NCI-H1092 (cell line): Measurements from ENCODE around the gene EZH2.

Source experiments
- DNase-seq: peaks from one replicate; lab custom pipeline; 2025; lab: John Stamatoyannopoulos, UW

The EZH2 gene

GRCh38 chr7:148804343-148805235 is 79.5 kb downstream of the EZH2 start:
- no peak for DNase-seq

DNA sequence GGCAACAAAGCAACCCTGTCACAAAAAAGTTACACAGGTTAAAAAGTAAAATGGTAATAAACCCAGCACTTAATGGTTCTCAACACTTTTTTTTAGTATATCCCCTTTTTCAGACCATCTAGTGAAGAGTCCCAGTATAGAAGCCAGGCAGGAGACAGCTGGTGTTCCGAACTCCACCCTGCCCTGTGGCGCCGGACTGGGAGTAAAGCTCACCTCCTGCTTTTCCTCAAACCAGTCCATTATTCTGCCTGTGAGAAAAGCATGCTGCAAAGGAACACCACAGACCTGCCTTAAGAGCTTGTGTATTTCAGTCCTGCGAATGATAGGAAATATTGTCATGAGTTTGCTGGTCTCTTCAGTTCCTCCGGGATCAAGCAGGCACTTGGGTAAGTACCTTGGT is 81.0 kb downstream of the EZH2 start:
- no peak for DNase-seq

GRCh38 chr7:148802101-148802493 is 82.0 kb downstream of the EZH2 start:
- no peak for DNase-seq

DNA sequence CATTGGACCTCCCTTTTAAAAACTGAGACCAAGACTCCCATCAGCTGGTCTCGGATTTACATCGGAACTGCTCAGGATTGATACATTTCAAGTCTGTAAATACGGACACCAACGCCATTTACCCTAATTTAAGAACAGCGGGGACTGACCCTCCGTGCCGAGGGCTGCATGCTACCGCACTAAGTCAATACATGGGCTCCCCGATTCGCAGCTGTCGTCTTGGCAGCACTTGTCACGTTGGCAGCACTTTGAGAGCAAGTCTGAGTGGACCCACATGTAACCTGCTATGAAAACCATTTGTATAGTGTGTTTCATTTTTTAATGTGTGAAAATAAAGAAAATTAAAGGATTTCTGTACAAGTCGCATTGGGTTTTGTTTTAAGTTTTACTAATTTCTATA is 83.4 kb downstream of the EZH2 start:
- DNase-seq: no peak

DNA sequence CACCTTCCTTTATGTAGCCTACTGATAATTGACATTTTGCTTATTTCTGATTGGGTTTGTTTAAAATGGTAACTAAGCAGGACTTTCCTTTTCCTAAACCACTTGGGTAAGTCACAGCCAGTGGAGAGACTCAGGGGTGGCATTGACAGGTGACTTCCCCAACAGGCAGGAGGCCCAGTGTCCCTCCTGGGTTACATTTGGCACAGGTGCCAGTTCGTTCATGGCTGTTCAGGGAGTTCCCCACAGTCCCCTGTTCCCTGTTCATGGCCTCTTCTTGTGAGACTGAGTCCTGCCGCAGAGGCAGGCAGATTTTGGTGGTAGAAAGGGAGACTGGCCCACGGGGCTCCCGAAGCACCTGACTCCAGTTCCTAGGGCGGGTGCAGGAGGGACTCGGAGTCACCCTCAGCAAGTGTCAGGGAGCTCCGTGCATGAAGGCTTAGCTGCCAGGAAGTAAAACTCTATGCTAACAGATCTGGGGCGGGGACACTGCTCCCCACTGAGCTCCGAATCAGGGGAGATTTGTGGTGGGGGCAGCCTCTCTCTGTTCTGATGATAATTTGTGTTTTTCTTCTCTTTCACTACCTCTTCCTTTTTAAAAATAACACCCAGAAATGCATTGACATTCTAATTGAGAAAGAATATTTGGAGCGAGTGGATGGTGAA is 84.1 kb downstream of the EZH2 start:
- no peak for DNase-seq

GRCh38 chr7:148796841-148797240 is 87.2 kb downstream of the EZH2 start:
- DNase-seq: no peak

- DNase-seq: no peak
Measured at GRCh38 chr7:148794476-148794875, 89.6 kb downstream of the EZH2 start.

- no peak for DNase-seq
Measured at GRCh38 chr7:148793590-148793989, 90.5 kb downstream of the EZH2 start.

DNA sequence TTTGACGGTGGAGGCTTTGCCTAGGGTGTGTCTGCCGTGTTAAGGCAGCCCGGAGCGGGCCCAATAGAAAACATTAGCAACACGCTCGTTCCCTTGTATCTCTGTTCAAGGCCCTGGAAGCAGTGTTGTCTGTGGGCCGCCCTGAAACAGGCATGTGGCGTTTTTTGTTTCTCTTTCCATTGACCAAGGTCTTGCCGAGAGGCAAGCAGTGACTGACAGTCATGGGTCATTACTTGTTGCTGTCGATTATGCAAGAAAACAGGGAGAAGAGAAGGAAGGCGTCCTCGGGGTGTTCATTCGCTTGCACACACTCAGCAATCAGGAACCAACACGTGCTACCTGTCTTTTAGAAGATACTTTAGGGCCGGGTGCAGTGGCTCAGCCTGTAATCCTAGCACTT is 92.5 kb downstream of the EZH2 start:
- no peak for DNase-seq

DNA sequence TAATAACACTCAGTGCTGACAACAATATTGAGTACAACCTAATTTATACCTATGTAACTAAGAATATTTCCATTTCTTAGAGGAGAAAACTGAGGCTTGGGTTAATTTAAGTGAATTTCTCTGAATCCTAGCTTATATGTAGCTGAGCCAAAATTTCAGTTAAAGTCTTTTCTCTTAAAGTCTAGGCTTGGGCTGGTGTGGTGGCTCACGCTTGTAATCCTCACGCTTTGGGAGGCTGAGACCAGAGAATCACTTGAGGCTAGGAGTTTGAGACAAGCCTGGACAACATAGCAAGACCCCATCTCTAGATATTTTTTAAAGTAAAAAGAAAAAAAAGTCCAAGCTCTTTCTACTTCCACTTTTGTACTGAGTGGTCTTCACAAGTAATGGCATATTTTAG is 93.2 kb downstream of the EZH2 start:
- no peak for DNase-seq

DNA sequence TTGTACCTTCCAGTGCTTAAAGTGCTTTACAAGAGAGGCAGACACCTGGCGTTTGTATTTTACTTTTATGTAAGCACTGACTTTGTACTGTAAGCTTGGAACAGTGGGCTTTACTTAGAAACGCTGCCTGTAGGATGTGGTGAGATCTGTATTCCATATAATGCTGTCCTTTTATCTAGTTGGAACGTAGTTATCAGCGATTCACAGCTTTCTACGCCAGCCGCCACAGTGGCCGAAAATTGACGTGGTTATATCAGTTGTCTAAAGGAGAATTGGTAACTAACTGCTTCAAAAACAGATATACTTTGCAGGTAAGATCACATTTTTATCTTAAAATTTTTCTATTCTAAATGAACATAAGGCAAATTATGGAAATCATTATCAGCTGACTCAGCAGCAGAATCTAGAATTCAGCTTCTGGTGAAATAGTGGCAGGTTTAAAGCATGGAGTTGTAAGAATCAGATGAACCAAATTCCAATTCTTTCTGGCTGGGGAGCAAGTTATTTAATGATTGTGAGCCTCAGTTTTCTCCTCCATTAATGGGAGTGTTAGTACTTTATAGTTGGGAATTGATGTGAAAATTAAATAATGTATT is 93.9 kb downstream of the EZH2 start:
- DNase-seq: no peak

DNA sequence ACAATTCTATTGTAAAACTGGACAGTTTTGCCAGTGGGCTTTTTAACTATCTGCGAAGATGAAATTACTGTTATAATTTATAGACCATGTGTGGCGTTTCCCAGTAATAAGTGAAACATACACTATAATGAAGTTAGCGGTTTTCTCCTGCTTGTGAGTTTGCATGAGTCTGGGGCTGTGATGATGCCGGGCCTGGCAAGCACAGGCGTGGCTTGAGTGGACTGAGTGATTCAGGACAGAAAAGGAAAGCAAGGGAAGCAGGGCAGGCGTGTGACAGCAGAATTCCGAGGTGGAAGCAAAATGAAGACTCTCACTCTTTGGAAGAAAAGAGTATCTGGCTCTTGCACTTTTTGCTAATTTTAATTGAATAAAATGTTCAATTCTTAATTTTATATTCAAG is 94.9 kb downstream of the EZH2 start:
- no peak for DNase-seq

DNA sequence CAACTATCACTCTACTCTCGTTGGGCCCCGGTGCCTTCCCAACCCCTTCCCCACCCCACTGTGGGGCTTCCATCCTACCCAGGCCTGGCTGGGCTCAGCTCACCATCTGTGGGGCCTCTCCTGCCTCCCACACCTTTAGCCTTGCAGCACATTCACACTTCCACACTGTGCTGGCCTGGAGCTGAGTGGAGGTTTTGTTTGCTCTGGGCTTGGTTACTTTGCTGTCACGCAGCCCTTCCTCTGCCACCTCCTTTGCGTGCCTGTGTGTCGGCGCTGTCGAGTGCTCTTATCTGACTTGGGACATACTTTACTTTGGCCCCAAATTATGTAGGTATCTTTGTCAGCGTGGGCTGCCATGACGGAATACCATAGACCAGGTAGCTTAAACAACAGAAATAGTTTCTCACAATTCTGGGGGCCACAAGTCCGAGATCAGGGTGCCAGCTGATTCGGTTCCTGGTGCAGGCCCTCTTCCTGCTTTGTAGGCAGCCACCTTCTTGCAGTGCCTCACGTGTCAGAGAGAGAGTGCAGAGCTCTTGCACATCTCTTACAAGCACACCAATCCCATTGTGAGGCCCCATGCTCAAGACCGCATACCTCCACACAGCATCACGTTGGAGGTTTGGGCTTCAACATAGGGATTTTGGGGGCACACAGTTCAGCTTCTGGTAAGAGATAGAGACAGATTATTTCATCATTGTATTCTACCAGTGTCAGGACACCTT is 96.4 kb downstream of the EZH2 start:
- no peak for DNase-seq

GRCh38 chr7:148783801-148784527 is 100.1 kb downstream of the EZH2 start:
- no peak for DNase-seq

DNA sequence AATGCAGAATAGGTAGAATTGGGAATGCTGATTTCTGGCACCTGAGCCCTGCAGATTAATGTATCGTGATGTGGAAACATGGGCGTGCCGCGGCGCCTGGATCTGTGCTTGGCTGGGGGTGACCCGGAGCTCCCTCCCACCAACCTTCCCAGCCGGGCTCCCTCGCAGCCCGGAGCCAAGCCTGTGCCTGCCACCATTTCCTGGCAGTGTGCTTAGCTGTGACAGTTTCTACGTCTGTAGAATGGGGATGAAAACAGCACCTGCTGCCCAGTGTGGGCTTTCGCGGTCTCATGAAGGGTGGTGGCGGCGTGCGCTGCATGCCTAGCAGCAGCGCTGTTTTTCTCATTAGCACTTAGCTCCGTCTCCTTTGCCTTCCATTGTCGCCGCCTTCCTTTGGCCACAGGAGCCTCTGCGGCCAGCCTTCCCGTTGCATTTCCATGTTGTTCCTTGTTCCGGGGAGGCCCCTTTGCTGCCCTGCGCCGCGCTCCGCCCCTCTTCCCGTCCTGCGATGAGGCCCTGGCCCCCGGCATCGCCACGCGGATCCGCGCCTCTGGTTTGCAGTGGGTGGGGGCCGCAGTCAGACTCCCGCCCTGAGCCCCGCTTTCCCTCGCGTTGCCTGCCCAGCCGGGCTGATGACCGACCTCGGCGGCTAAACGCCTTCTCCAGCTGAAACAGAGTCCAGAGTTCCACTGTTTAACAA is 101.2 kb downstream of the EZH2 start:
- no peak for DNase-seq

DNA sequence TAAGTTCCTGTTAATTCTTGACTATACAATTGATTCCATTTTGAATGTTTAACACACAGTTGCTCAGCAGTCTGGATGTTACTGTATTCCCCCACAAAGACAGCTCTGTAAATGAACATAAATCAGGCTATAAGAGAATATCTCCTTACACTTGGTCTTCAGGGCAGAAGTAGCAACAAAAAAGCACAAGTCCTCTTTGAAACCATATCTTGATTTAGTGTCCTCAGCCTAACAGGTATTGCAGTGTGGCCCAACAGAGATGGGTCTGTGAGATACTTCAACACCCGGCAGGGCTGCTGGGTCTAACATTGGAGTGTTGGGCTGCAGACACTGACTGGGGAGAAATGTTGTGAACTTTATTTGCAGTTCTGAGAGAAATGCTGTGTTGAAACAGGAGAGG is 109.6 kb downstream of the EZH2 start:
- no peak for DNase-seq

GRCh38 chr7:148773334-148773733 is 110.8 kb downstream of the EZH2 start:
- DNase-seq: no peak

DNA sequence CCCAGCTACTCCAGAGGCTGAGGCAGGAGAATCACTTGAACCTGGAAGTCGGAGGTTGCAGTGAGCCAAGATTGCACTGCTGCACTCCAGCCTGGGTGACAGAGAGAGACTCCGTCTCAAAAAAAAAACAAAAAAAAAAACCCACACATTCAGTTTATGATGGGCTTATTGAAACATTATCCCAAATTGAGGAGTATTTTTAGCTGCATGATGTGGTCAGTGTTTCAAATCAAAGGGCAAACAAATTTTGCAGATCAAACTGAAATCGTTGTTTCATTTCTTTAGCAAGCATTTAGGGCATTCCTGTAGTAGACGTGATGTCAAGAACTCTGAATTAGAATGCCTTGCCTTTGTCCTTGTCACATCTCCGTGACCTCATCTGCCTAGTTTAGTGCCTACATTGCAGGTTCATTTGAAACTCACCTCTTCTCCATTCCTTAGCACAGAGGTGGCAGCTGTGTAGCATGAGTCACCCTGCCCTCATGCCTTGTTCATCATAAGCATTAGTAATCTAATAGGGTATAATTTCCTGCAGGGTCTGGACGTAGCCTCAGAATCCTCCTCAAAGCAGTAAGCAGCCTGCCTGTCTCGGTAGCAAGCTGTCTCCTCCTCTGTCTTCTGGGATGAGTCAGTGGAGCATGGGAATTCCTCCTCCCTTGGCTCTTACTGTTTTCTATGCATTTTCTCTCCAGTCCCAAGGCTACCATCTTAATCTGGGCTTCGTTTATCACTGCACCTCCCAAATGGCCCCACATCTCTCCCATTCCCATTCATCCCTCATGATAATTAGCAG is 111.6 kb downstream of the EZH2 start:
- no peak for DNase-seq

DNA sequence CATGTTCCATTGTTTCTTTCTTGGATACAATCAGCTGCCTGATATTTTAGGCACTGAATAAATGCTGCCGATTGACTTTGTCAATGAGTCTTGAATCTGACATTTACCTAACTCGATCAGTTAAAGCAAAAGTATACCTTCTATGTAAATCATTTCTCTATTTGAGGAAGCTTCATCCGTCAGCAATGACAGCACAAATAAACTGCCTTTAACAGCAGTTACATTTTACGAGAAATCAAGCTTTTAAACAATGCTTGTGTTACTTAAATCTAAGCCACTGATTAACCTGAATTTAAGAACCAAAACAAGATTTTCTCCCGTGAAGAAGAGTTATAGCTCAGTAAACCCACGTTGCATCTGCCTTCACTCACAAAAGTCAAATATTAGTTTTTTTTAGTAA is 114.1 kb downstream of the EZH2 start:
- no peak for DNase-seq

- DNase-seq: no peak
Measured at GRCh38 chr7:148763622-148764021, 120.5 kb downstream of the EZH2 start.
